ENCODE results near the gene PIKFYVE. TPM values are rescaled to one million over a fixed set of nuclear protein-coding genes. Genes with fewer than 3 reads are reported as not detected.

Gene PIKFYVE
- total and polyA plus RNA-seq, 4 donors = 5.7 to 46.9 (median 17.3) TPM

GRCh38 chr2:208278549-208278948, 12.5 kb downstream of the PIKFYVE start:
- Histone ChIP-seq H3K9me3 (ENCODE audit: control insufficient read depth in 4 of 4, insufficient read depth in 3 of 4, low read length in 3 of 4) (no peaks in the 10 kb centered on the region), H3K36me3 (ENCODE audit: control insufficient read depth in 4 of 4, insufficient read depth in 4 of 4, low read length in 4 of 4) (peaks cover 27 to 64% (median 45%) of the 10 kb centered on the region in 4 donors), H3K27me3 (ENCODE audit: control insufficient read depth in 3 of 3, insufficient read depth in 3 of 3, low read length in 2 of 3) (no peaks in the 10 kb centered on the region), H3K4me3 (no peak overlapping the region), H3K27ac (ENCODE audit: low read depth in 1 of 2, low read length in 1 of 2) (no peak overlapping the region), H3K9ac (ENCODE audit: insufficient read depth in 1 of 2, low read length in 2 of 2) (no peak overlapping the region), H3K4me1 (ENCODE audit: control insufficient read depth in 5 of 5, insufficient read depth in 5 of 5, low read length in 5 of 5) (peaks cover 0 to 4% (median 0%) of the 10 kb centered on the region in 5 donors)
- WGBS, 2 donors = 99 to 100% methylated on average over 2 of the region's 2 CpGs
- ATAC-seq (ENCODE audit: insufficient read depth, low FRiP score) (no peak), DNase-seq (no peak)
- TF ChIP-seq CTCF (IDR thresholded peaks at IDR 0.05; ENCODE audit: control extremely low read depth, extremely low read depth) = no peak

- Histone ChIP-seq H3K9me3 (ENCODE audit: control insufficient read depth in 4 of 4, insufficient read depth in 3 of 4, low read length in 3 of 4) (no peaks in the 10 kb centered on the region), H3K36me3 (ENCODE audit: control insufficient read depth in 4 of 4, insufficient read depth in 4 of 4, low read length in 4 of 4) (peaks cover 25 to 58% (median 42%) of the 10 kb centered on the region in 4 donors), H3K9ac (ENCODE audit: insufficient read depth in 1 of 2, low read length in 2 of 2) (no peak overlapping the region), H3K4me3 (no peak overlapping the region), H3K27ac (ENCODE audit: low read depth in 1 of 2, low read length in 1 of 2) (no peak overlapping the region), H3K27me3 (ENCODE audit: control insufficient read depth in 3 of 3, insufficient read depth in 3 of 3, low read length in 2 of 3) (no peaks in the 10 kb centered on the region), H3K4me1 (ENCODE audit: control insufficient read depth in 5 of 5, insufficient read depth in 5 of 5, low read length in 5 of 5) (peaks cover 0 to 4% (median 0%) of the 10 kb centered on the region in 5 donors)
- ATAC-seq (ENCODE audit: insufficient read depth, low FRiP score) (no peak), DNase-seq (no peak)
- 95 to 96% methylated on average over 2 of the region's 2 CpGs for WGBS, 2 donors
- TF ChIP-seq CTCF (IDR thresholded peaks at IDR 0.05; ENCODE audit: control extremely low read depth, extremely low read depth) = no peak
These were observed 13.2 kb downstream of the PIKFYVE start for GRCh38 chr2:208279236-208279635.

- no peaks in the 10 kb centered on the region for H3K9me3 ChIP-seq (ENCODE audit: control insufficient read depth in 4 of 4, insufficient read depth in 3 of 4, low read length in 3 of 4)
- peaks cover 0 to 4% (median 0%) of the 10 kb centered on the region in 5 donors for H3K4me1 ChIP-seq (ENCODE audit: control insufficient read depth in 5 of 5, insufficient read depth in 5 of 5, low read length in 5 of 5)
- no peak for TF ChIP-seq CTCF (IDR thresholded peaks at IDR 0.05; ENCODE audit: control extremely low read depth, extremely low read depth)
- no peak overlapping the region for H3K9ac ChIP-seq (ENCODE audit: insufficient read depth in 1 of 2, low read length in 2 of 2)
- no peak overlapping the region for H3K27ac ChIP-seq (ENCODE audit: low read depth in 1 of 2, low read length in 1 of 2)
- no peaks in the 10 kb centered on the region for H3K27me3 ChIP-seq (ENCODE audit: control insufficient read depth in 3 of 3, insufficient read depth in 3 of 3, low read length in 2 of 3)
- DNase-seq (no peak), ATAC-seq (ENCODE audit: insufficient read depth, low FRiP score) (no peak)
- 90 to 91% methylated on average over 2 of the region's 2 CpGs for WGBS, 2 donors
- H3K4me3 ChIP-seq = no peak overlapping the region
- H3K36me3 ChIP-seq (ENCODE audit: control insufficient read depth in 4 of 4, insufficient read depth in 4 of 4, low read length in 4 of 4) = peaks cover 20 to 51% (median 39%) of the 10 kb centered on the region in 4 donors
These were observed 14.2 kb downstream of the PIKFYVE start for GRCh38 chr2:208280234-208280633.

- DNase-seq = no peak
- no peak overlapping the region for H3K27ac ChIP-seq (ENCODE audit: low read depth in 1 of 2, low read length in 1 of 2)
- 58 to 69% methylated on average over 3 of the region's 3 CpGs for WGBS, 2 donors
These were observed 14.9 kb downstream of the PIKFYVE start for GRCh38 chr2:208280933-208281332.

More at GRCh38 chr2:208280933-208281332, 14.9 kb downstream of the PIKFYVE start:
- ATAC-seq (ENCODE audit: insufficient read depth, low FRiP score) = no peak
- peaks cover 0 to 6% (median 0%) of the 10 kb centered on the region in 5 donors for H3K4me1 ChIP-seq (ENCODE audit: control insufficient read depth in 5 of 5, insufficient read depth in 5 of 5, low read length in 5 of 5)
- no peak overlapping the region for H3K9ac ChIP-seq (ENCODE audit: insufficient read depth in 1 of 2, low read length in 2 of 2)
- H3K27me3 ChIP-seq (ENCODE audit: control insufficient read depth in 3 of 3, insufficient read depth in 3 of 3, low read length in 2 of 3) = no peaks in the 10 kb centered on the region
- H3K9me3 ChIP-seq (ENCODE audit: control insufficient read depth in 4 of 4, insufficient read depth in 3 of 4, low read length in 3 of 4) = no peaks in the 10 kb centered on the region
- peaks cover 18 to 55% (median 40%) of the 10 kb centered on the region in 4 donors for H3K36me3 ChIP-seq (ENCODE audit: control insufficient read depth in 4 of 4, insufficient read depth in 4 of 4, low read length in 4 of 4)
- H3K4me3 ChIP-seq = no peak overlapping the region
- no peak for TF ChIP-seq CTCF (IDR thresholded peaks at IDR 0.05; ENCODE audit: control extremely low read depth, extremely low read depth)
